Measurements from ENCODE around the gene RHEB. TPM values are rescaled to one million over a fixed set of nuclear protein-coding genes. Genes with fewer than 3 reads are reported as not detected.

RHEB gene
- total RNA-seq, 1 experiment from 2014 or later, result 123 TPM

DNA sequence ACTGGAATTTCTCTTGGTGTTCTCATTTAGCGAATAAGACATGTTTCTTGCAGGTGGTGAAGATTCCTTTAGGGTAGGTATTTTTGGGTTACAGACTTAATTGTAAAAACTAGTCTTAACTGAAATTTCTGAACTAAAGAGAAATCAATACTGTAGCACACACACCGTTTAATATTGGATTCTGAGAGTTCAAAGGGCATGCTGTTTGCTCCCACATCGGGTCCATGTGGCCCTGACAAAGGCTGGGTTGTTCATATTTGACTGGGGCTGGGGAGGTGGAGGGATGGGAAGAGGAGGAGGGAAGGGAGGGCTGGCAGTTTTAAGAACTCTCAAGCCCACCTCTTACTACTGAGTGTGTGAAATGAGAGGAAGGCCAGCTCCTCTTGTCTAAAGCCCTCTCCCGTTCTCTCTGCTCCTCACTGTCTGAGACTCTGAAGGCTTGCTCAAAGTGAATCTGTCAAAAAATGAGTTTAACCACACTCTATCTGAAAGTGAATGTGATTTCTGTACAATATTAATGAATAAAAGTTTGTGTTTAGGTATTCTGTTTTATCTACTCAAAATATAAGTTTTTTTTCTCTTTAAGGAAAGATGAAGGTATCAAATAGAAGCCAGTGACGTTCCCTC is 40.0 kb upstream of the RHEB start:
- H3K27me3 Mint-ChIP-seq (ENCODE audit: unreplicated experiment), result no peaks in the 10 kb centered on the region
- CTCF ChIA-PET, result no interaction called here
- no peak for DNase-seq
- no peaks in the 10 kb centered on the region for H3K36me3 Mint-ChIP-seq (ENCODE audit: insufficient read depth, unreplicated experiment)
- intact Hi-C loops (cut with micrococcal nuclease; ENCODE audit: unreplicated experiment), result no loop called here
- no peaks in the 10 kb centered on the region for H3K9me3 Mint-ChIP-seq (ENCODE audit: low read depth, unreplicated experiment)
- H3K4me1 Mint-ChIP-seq (ENCODE audit: low read depth, unreplicated experiment), result no peaks in the 10 kb centered on the region
- TF ChIP-seq, protein P1, sequence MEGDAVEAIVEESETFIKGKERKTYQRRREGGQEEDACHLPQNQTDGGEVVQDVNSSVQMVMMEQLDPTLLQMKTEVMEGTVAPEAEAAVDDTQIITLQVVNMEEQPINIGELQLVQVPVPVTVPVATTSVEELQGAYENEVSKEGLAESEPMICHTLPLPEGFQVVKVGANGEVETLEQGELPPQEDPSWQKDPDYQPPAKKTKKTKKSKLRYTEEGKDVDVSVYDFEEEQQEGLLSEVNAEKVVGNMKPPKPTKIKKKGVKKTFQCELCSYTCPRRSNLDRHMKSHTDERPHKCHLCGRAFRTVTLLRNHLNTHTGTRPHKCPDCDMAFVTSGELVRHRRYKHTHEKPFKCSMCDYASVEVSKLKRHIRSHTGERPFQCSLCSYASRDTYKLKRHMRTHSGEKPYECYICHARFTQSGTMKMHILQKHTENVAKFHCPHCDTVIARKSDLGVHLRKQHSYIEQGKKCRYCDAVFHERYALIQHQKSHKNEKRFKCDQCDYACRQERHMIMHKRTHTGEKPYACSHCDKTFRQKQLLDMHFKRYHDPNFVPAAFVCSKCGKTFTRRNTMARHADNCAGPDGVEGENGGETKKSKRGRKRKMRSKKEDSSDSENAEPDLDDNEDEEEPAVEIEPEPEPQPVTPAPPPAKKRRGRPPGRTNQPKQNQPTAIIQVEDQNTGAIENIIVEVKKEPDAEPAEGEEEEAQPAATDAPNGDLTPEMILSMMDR (IDR thresholded peaks at IDR 0.05; ENCODE audit: unreplicated experiment), result no peak
- H3K4me3 Mint-ChIP-seq (ENCODE audit: low read depth, unreplicated experiment), result no peak overlapping the region
- no TSS peak for BruUV-seq (replicated peaks)
- H3K27ac Mint-ChIP-seq (ENCODE audit: unreplicated experiment), result no peak overlapping the region

DNA sequence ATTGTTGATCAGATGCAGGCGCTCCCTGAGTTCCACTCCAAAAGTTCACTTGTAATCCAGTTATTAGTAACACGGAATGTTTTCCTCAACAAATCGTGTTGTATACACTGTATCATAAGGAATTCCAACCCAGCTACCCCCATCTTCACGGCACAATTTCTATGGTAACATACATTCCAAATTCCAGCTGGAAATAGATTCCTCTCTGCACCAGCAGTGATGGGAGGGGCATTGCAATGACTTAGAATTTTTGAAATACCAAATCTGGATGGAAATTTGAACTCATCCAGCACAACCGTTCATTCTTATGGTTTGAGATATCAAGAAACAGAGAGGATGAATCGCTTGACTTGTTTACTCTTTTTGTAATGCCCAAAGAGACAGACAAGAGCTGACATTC is 38.9 kb upstream of the RHEB start:
- Mint-ChIP-seq H3K27me3 (ENCODE audit: unreplicated experiment) (no peaks in the 10 kb centered on the region), H3K27ac (ENCODE audit: unreplicated experiment) (no peak overlapping the region), H3K9me3 (ENCODE audit: low read depth, unreplicated experiment) (no peaks in the 10 kb centered on the region), H3K4me3 (ENCODE audit: low read depth, unreplicated experiment) (no peak overlapping the region), H3K36me3 (ENCODE audit: insufficient read depth, unreplicated experiment) (peaks cover 3% of the 10 kb centered on the region), H3K4me1 (ENCODE audit: low read depth, unreplicated experiment) (peaks cover 1% of the 10 kb centered on the region)
- intact Hi-C loops (cut with micrococcal nuclease; ENCODE audit: unreplicated experiment), result no loop called here
- TF ChIP-seq, protein P1 (IDR thresholded peaks at IDR 0.05; ENCODE audit: unreplicated experiment), result no peak
- CTCF ChIA-PET, result no interaction called here
- DNase-seq, result no peak
- BruUV-seq (replicated peaks), result no TSS peak

DNA sequence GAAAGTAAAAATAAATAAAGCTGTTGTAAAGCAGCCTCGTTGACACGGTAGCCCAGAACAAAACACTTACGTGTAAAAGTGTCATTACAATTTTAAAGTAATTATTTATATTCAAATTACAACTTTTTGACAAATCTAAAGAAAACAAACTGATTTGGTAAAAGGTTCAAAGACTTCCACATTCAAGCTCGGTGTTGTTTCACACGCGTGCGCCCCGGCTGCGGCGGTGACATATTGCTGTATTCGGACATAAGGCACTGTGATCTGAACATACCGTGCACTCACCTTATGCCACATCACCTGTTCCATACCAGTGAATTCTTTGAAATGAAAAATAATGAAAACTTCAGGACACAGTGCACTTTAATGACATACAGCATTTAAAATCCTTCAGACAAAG is 36.9 kb upstream of the RHEB start:
- no peak for DNase-seq
- Mint-ChIP-seq H3K4me3 (ENCODE audit: low read depth, unreplicated experiment) (no peak overlapping the region), H3K27me3 (ENCODE audit: unreplicated experiment) (no peaks in the 10 kb centered on the region), H3K36me3 (ENCODE audit: insufficient read depth, unreplicated experiment) (peaks cover 13% of the 10 kb centered on the region), H3K9me3 (ENCODE audit: low read depth, unreplicated experiment) (no peaks in the 10 kb centered on the region), H3K4me1 (ENCODE audit: low read depth, unreplicated experiment) (peaks cover 21% of the 10 kb centered on the region), H3K27ac (ENCODE audit: unreplicated experiment) (no peak overlapping the region)
- TF ChIP-seq, protein P1 (IDR thresholded peaks at IDR 0.05; ENCODE audit: unreplicated experiment), result no peak
- no TSS peak for BruUV-seq (replicated peaks)
- intact Hi-C loops (cut with micrococcal nuclease; ENCODE audit: unreplicated experiment), result no loop called here
- CTCF ChIA-PET, result no interaction called here

DNA sequence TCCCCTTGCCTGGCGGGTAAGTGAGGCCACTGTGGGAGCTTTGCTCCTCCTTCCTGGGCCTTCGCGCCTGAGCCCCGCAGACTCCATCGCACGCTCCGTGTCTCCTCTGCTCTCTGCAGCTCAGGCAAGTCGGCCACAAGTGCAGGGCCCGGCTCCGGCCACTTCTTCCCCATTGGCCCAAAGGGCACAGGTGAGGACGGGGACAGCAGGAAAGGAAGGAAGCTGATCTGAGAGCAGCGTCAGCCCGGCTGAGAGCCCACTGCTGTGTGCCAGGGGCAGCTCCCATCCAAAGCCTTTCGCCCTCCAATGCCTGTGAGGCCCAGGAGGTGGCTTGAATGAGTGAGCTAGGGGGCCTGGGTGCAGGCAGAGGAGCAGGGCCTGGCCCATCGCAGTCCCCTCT is 33.7 kb upstream of the RHEB start:
- Mint-ChIP-seq H3K4me1 (ENCODE audit: low read depth, unreplicated experiment) (peaks cover 38% of the 10 kb centered on the region), H3K36me3 (ENCODE audit: insufficient read depth, unreplicated experiment) (peaks cover 13% of the 10 kb centered on the region), H3K4me3 (ENCODE audit: low read depth, unreplicated experiment) (no peak overlapping the region), H3K27ac (ENCODE audit: unreplicated experiment) (no peak overlapping the region), H3K27me3 (ENCODE audit: unreplicated experiment) (no peaks in the 10 kb centered on the region), H3K9me3 (ENCODE audit: low read depth, unreplicated experiment) (no peaks in the 10 kb centered on the region)
- intact Hi-C loops (cut with micrococcal nuclease; ENCODE audit: unreplicated experiment), result loop anchor here (2.0 kb wide), 1 partner anchor 33 kb away; no protein-coding TSS in a partner anchor
- TF ChIP-seq, protein P1 (IDR thresholded peaks at IDR 0.05; ENCODE audit: unreplicated experiment), result no peak
- DNase-seq, result no peak
- CTCF ChIA-PET, result interaction anchor here (0.6 to 1.1 kb wide), 2 partner anchors 67 to 170 kb away, joined by 3 to 4 read pairs; no protein-coding TSS in a partner anchor
- BruUV-seq (replicated peaks), result no TSS peak
